Activated T-cell treated with anti-CD3 and anti-CD28 coated beads, Interleukin-2, amount 50 U/mL, for 24 hours (primary cell): ENCODE measurements around the gene NCOA5.
"Not testable (repeated sequence)": the region's sequence is repeated elsewhere in the genome, so short reads cannot be mapped to it uniquely, and the experiment has no call there.

Source experiments
- DNase-seq: peaks from one replicate; pipeline ENCODE4 v3.0.0-alpha.2; 2020
- H3K27ac Mint-ChIP-seq: 2 replicates; pipeline ENCODE4 v1.8.0; 2020; ENCODE audit warnings: mild to moderate bottlenecking, mixed read lengths
- H3K27me3 Mint-ChIP-seq: 2 replicates; pipeline ENCODE4 v1.8.0; 2020; ENCODE audit warnings: mixed read lengths
- H3K36me3 Mint-ChIP-seq: 2 replicates; pipeline ENCODE4 v1.8.0; 2020; ENCODE audit warnings: low read depth, mixed read lengths
- H3K4me1 Mint-ChIP-seq: 2 replicates; pipeline ENCODE4 v1.8.0; 2020; ENCODE audit warnings: low read depth, mixed read lengths
- H3K4me3 Mint-ChIP-seq: 2 replicates; pipeline ENCODE4 v1.8.0; 2020; ENCODE audit warnings: mild to moderate bottlenecking, moderate library complexity, mixed read lengths
- H3K9me3 Mint-ChIP-seq: 2 replicates; pipeline ENCODE4 v1.8.0; 2020; ENCODE audit warnings: mixed read lengths

Gene NCOA5

GRCh38 chr20:46111836-46112212 is 22.1 kb upstream of the NCOA5 start:
- H3K27me3 Mint-ChIP-seq = peaks cover 41% of the 10 kb centered on the region
- no peak overlapping the region for H3K27ac Mint-ChIP-seq
- H3K36me3 Mint-ChIP-seq = no peaks in the 10 kb centered on the region
- H3K9me3 Mint-ChIP-seq = no peaks in the 10 kb centered on the region
- no peak for DNase-seq
- H3K4me1 Mint-ChIP-seq = peaks cover 9% of the 10 kb centered on the region
- H3K4me3 Mint-ChIP-seq = no peak overlapping the region

DNA sequence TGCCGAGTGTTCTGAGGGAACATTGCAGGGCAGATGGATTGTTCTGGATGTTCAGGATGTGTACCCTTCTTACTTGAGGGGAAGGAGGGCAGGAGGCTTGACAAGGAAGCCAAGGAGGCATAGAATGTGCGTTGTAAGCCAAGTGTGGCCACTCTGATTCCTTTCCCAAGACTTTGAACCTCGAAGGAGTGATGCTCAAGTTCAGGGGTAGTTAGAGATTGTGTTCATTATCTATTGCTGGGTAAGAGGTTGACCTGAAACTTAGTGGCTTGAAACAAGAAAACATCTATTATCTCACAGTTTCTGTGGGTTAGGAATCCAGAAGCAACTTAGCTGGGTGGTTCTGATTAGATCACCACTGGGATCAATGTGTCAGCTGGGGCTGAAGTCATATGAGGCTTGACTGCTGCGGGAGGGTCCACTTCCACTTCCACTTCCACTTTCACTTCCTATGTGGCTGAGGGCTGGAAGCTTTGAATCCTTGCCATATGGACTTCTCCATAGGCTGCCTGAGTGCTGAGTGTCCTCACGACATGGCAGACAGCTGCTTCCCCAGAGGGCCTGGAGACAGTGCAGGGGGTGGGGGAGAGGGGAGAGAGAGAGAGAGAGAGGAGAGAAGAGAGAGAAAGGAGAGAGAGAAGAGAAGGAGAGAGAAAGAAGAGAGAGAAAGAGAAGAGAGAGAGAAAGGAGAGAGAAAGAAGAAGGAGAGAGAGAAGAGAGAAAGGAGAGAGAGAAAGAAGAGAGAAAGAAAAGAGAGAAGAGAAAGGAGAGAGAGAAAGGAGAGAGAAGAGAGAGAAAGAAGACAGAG is 21.5 kb upstream of the NCOA5 start:
- Mint-ChIP-seq H3K27ac (no peak overlapping the region), H3K4me3 (no peak overlapping the region), H3K27me3 (peaks cover 45% of the 10 kb centered on the region), H3K36me3 (no peaks in the 10 kb centered on the region), H3K9me3 (no peaks in the 10 kb centered on the region), H3K4me1 (peaks cover 9% of the 10 kb centered on the region)
- no peak for DNase-seq

DNA sequence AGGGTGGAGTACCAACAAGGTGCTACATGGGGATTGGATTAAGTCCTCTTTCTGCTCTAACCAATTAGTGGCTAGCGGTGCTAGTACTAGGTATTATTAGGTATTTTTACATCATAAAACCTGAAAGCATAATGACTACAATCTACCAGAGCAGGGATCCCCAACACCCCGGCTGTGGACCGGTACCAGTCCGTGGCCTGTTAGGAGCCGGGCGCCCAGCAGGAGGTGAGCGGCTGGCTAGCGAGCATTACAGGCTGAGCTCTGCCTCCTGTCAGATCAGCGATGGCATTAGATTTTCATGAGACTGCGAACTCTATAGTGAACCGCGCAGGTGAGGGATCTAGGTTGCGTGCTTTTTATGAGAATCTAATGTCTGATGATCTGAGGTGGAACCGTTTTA is 19.2 kb upstream of the NCOA5 start:
- H3K27me3 Mint-ChIP-seq = peaks cover 62% of the 10 kb centered on the region
- H3K36me3 Mint-ChIP-seq = no peaks in the 10 kb centered on the region
- H3K27ac Mint-ChIP-seq = no peak overlapping the region
- peaks cover 9% of the 10 kb centered on the region for H3K4me1 Mint-ChIP-seq
- no peak for DNase-seq
- no peak overlapping the region for H3K4me3 Mint-ChIP-seq
- H3K9me3 Mint-ChIP-seq = no peaks in the 10 kb centered on the region

GRCh38 chr20:46108435-46108841 is 18.7 kb upstream of the NCOA5 start:
- H3K27me3 Mint-ChIP-seq = peaks cover 66% of the 10 kb centered on the region
- H3K4me3 Mint-ChIP-seq = no peak overlapping the region
- no peak for DNase-seq
- peaks cover 9% of the 10 kb centered on the region for H3K4me1 Mint-ChIP-seq
- H3K9me3 Mint-ChIP-seq = no peaks in the 10 kb centered on the region
- H3K27ac Mint-ChIP-seq = no peak overlapping the region
- H3K36me3 Mint-ChIP-seq = no peaks in the 10 kb centered on the region

DNA sequence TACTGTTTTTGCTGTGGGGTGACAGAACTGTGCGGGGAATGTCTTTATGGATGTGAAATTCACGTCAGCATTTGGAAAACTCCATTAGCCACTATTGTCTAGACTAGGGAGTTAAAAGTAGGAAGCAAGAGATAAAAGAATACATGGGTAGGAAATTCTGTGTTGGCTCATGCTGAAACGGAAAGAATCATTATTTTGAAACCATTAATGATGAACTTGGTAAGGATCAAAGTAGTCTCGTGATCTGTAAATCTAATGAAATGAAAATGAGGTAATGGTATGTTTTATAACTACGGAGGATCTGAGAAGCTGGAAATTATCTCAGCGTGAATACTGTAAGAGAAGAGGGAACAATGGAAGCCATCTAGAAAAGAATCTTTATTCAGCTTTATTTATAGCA is 17.3 kb upstream of the NCOA5 start:
- peaks cover 9% of the 10 kb centered on the region for H3K4me1 Mint-ChIP-seq
- H3K4me3 Mint-ChIP-seq = no peak overlapping the region
- no peaks in the 10 kb centered on the region for H3K36me3 Mint-ChIP-seq
- no peak for DNase-seq
- no peaks in the 10 kb centered on the region for H3K9me3 Mint-ChIP-seq
- H3K27ac Mint-ChIP-seq = no peak overlapping the region
- H3K27me3 Mint-ChIP-seq = peaks cover 72% of the 10 kb centered on the region

GRCh38 chr20:46104262-46104661 is 14.5 kb upstream of the NCOA5 start:
- H3K4me3 Mint-ChIP-seq = no peak overlapping the region
- H3K9me3 Mint-ChIP-seq = no peaks in the 10 kb centered on the region

GRCh38 chr20:46102940-46103339 is 13.2 kb upstream of the NCOA5 start:
- DNase-seq = no peak
- Mint-ChIP-seq H3K27ac (no peak overlapping the region), H3K4me3 (no peak overlapping the region), H3K27me3 (peaks cover 82% of the 10 kb centered on the region), H3K9me3 (no peaks in the 10 kb centered on the region), H3K4me1 (no peaks in the 10 kb centered on the region), H3K36me3 (no peaks in the 10 kb centered on the region)

More at GRCh38 chr20:46104262-46104661, 14.5 kb upstream of the NCOA5 start:
- Mint-ChIP-seq H3K36me3 (no peaks in the 10 kb centered on the region), H3K27ac (no peak overlapping the region), H3K27me3 (peaks cover 81% of the 10 kb centered on the region), H3K4me1 (no peaks in the 10 kb centered on the region)
- DNase-seq = no peak

GRCh38 chr20:46101957-46102356 is 12.2 kb upstream of the NCOA5 start:
- DNase-seq = no peak
- no peaks in the 10 kb centered on the region for H3K36me3 Mint-ChIP-seq
- peaks cover 73% of the 10 kb centered on the region for H3K27me3 Mint-ChIP-seq
- no peak overlapping the region for H3K4me3 Mint-ChIP-seq
- no peaks in the 10 kb centered on the region for H3K9me3 Mint-ChIP-seq
- H3K4me1 Mint-ChIP-seq = no peaks in the 10 kb centered on the region
- no peak overlapping the region for H3K27ac Mint-ChIP-seq

- DNase-seq = no peak
- Mint-ChIP-seq H3K9me3 (no peaks in the 10 kb centered on the region), H3K36me3 (no peaks in the 10 kb centered on the region), H3K4me1 (no peaks in the 10 kb centered on the region), H3K27ac (no peak overlapping the region), H3K27me3 (peaks cover 67% of the 10 kb centered on the region), H3K4me3 (no peak overlapping the region)
These were observed 11.2 kb upstream of the NCOA5 start for GRCh38 chr20:46100988-46101387.

DNA sequence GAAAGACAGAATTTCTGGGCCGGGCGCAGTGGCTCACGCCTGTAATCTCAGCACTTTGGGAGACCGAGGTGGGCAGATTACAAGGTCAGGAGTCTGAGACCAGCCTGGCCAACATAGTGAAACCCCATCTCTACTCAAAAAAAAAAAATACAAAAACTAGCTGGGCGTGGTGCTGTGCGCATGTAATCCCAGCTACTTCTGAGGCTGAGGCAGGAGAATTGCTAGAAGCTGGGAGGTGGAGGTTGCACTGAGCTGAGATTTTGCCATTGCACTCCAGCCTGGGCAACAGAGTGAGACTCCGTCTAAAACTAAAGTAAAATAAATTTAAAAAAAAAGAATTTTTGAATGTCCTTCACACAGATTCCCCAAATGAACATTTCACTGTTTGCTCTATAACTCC is 10.7 kb upstream of the NCOA5 start:
- H3K27ac Mint-ChIP-seq, H3K4me1 Mint-ChIP-seq, DNase-seq, H3K36me3 Mint-ChIP-seq, H3K9me3 Mint-ChIP-seq, H3K4me3 Mint-ChIP-seq: not testable (repeated sequence)
- H3K27me3 Mint-ChIP-seq = peaks cover 64% of the 10 kb centered on the region

DNA sequence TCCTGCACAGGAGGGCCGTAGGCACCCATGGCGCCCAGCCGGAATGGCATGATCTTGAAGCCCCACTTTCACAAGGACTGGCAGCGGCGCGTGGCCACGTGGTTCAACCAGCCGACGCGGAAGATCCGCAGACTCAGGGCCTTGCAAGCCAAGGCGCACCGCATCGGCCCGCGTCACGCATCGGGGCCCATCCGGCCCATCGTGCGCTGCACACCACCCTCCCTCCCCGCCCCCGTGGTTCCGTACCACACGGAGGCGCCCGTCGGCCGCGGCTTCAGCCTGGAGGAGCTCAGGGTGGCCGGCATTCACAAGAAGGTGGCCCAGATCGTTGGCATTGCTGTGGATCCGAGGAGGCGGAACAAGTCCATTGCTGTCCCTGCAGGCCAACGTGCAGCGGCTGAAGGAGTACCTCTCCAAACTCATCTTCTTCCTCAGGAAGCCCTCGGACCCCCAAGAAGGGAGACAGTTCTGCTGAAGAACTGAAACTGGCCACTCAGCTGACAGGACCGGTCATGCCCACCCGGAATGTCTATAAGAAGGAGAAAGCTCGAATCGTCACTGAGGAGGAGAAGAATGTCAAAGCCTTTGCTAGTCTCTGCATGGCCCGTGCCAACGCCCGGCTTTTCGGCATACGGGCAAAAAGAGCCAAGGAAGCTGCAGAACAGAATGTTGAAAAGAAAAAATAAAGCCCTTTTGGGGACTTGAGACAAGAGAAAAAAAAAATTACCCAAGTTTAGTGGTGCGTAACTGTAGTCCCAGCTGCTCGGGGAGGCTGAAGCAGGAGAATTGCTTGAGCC is 9.9 kb upstream of the NCOA5 start:
- peaks cover 56% of the 10 kb centered on the region for H3K27me3 Mint-ChIP-seq
- no peaks in the 10 kb centered on the region for H3K36me3 Mint-ChIP-seq
- DNase-seq = no peak
- no peak overlapping the region for H3K27ac Mint-ChIP-seq
- no peaks in the 10 kb centered on the region for H3K4me1 Mint-ChIP-seq
- H3K9me3 Mint-ChIP-seq = no peaks in the 10 kb centered on the region
- H3K4me3 Mint-ChIP-seq = no peak overlapping the region

DNA sequence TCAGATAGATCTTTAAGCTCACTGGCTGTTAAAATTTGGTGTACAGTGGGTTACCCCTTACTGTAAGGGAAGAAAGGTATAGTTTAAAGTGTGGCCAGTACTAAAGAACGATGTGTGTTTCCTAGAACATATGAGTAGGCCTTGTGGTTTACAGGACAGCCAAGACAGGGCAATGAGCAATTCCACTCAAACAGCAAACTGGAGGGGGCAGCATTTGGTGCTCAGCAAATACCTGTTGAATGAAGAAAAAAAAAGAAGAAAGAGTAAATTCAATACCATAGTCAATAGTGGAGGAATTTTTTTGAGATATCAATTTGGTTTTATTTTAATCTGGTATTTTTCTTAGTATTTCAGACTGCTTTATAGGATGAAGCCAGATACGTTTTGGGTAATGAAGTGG is 3.8 kb upstream of the NCOA5 start:
- peaks cover 11% of the 10 kb centered on the region for H3K36me3 Mint-ChIP-seq
- DNase-seq = no peak
- no peak overlapping the region for H3K27ac Mint-ChIP-seq
- no peaks in the 10 kb centered on the region for H3K9me3 Mint-ChIP-seq
- H3K4me1 Mint-ChIP-seq = peaks cover 13% of the 10 kb centered on the region
- H3K27me3 Mint-ChIP-seq = peaks cover 6% of the 10 kb centered on the region
- no peak overlapping the region for H3K4me3 Mint-ChIP-seq

DNA sequence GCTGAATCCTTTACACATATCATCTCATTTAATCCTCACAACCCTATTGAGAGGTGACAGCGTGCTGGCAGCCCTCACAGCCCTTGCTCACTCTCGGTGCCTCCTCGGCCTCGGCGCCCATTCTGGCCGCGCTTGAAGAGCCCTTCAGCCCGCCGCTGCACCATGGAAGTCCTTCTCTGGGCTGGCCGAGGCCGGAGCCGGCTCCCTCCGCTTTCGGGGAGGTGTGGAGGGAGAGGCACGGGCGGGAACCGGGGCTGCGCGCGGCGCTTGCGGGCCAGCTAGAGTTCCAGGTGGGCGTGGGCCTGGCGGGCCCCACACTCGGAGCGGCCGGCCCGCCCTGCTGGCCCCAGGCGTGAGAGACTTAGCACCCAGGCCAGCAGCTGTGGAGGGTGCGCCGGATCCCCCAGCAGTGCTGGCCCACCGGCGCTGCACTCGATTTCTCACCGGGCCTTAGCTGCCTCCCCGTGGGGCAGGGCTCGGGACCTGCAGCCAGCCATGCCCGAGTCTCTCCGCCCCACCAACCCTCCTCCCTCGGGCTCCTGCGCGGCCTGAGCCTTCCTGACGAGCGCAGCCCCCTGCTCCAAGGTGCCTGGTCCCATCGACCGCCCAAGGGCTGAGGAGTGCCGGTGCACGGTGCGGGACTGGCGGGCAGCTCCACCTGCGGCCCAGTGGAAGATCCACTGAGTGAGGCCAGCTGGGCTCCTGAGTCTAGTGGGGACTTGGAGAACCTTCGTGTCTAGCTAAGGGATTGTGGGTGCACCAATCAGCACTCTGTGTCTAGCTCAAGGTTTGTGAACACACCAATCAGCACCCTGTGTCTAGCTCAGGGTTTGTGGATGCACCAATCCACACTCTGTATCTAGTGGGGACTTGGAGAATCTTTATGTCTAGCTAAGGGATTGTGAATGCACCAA is 2.1 kb upstream of the NCOA5 start:
- not testable (repeated sequence) for H3K27ac Mint-ChIP-seq, H3K27me3 Mint-ChIP-seq, H3K9me3 Mint-ChIP-seq, DNase-seq, H3K4me3 Mint-ChIP-seq
- peaks cover 23% of the 10 kb centered on the region for H3K36me3 Mint-ChIP-seq
- peaks cover 30% of the 10 kb centered on the region for H3K4me1 Mint-ChIP-seq

- H3K27ac Mint-ChIP-seq = peak overlapping the region; percentile 96
- no peaks in the 10 kb centered on the region for H3K27me3 Mint-ChIP-seq
- peaks cover 30% of the 10 kb centered on the region for H3K36me3 Mint-ChIP-seq
- H3K4me3 Mint-ChIP-seq = peak overlapping the region; percentile 94
- no peak for DNase-seq
- no peaks in the 10 kb centered on the region for H3K9me3 Mint-ChIP-seq
- peaks cover 57% of the 10 kb centered on the region for H3K4me1 Mint-ChIP-seq
These were observed 670 bp downstream of the NCOA5 start for GRCh38 chr20:46089167-46089416.
